Measurements from ENCODE around the gene C16orf92. TPM values are rescaled to one million over a fixed set of nuclear protein-coding genes. Genes with fewer than 3 reads are reported as not detected.

The C16orf92 gene
- total RNA-seq, 1 donor from 2014 or later: not detected

DNA sequence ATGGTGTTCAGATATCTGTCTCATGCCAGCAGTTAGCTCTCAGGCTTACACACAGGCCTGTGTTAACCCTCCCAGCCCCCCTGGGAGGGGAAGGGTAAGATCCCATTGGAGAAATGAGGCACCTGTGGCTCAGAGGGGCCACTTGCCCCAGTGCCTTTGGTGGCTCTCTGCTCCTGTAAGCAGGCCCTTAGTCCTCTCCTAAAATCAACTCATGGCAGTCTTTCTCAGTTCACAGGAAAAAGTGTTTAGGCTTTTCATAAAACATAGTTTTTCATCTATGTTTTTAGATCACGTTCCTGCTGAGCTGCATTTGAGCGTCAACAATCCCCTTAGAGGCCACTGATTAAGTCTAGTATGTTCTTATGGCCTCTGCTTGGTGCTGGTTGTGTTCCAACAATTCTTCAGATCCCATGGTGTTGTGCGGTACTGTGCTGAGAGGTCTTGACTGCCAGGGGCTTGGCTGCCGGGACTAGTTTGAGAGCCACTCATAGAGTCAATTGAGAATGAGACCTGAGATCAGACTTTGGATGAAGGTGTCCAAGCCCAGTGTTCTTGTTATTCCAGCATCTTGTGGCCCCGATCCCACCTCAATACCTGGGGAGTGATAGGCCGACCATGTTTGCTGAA lies 38.7 kb upstream of the C16orf92 start:
- peaks cover 62% of the 10 kb centered on the region for H3K36me3 Mint-ChIP-seq (ENCODE audit: low read depth)
- intact Hi-C loops (cut with micrococcal nuclease): no loop called here
- H3K9me3 Mint-ChIP-seq: no peaks in the 10 kb centered on the region
- no peak overlapping the region for H3K27ac Mint-ChIP-seq
- no peak for DNase-seq (ENCODE audit: low spot score)
- no peaks in the 10 kb centered on the region for H3K27me3 Mint-ChIP-seq (ENCODE audit: insufficient read depth)
- no peaks in the 10 kb centered on the region for H3K4me1 Mint-ChIP-seq (ENCODE audit: low read depth)
- no peak overlapping the region for H3K4me3 Mint-ChIP-seq

DNA sequence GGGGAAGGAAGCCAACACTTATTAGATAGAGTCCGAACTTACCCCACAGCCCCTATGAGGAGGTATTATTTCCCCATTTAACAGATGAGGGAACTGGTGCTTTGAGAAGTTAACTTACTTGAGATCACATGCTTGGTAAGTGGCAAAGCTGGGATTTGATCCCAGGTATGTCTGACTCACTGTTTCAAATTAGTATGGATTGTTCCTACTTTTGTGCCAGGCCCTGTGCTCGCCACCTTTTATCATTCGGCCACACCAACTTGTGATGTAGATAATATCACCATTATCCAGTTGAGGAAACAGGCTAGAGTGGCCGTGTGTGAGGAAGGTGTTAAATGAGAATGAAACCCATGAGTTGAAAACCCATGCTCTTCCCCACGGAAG lies 38.2 kb upstream of the C16orf92 start:
- intact Hi-C loops (cut with micrococcal nuclease): no loop called here
- Mint-ChIP-seq H3K36me3 (ENCODE audit: low read depth) (peaks cover 62% of the 10 kb centered on the region), H3K27me3 (ENCODE audit: insufficient read depth) (no peaks in the 10 kb centered on the region), H3K4me3 (no peak overlapping the region), H3K4me1 (ENCODE audit: low read depth) (no peaks in the 10 kb centered on the region), H3K9me3 (no peaks in the 10 kb centered on the region), H3K27ac (no peak overlapping the region)
- DNase-seq (ENCODE audit: low spot score): no peak

DNA sequence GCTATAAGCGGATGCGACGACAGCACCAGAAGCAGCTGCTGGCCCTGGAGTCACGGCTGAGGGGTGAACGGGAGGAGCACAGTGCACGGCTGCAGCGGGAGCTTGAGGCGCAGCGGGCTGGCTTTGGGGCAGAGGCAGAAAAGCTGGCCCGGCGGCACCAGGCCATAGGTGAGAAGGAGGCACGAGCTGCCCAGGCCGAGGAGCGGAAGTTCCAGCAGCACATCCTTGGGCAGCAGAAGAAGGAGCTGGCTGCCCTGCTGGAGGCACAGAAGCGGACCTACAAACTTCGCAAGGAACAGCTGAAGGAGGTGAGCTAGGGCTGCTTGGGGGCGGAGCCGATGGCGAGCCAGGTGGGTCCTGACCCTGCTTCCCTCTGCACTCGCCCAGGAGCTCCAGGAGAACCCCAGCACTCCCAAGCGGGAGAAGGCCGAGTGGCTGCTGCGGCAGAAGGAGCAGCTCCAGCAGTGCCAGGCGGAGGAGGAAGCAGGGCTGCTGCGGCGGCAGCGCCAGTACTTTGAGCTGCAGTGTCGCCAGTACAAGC lies 37.7 kb upstream of the C16orf92 start:
- Mint-ChIP-seq H3K9me3 (no peaks in the 10 kb centered on the region), H3K4me3 (no peak overlapping the region), H3K36me3 (ENCODE audit: low read depth) (peaks cover 61% of the 10 kb centered on the region), H3K27me3 (ENCODE audit: insufficient read depth) (no peaks in the 10 kb centered on the region), H3K4me1 (ENCODE audit: low read depth) (no peaks in the 10 kb centered on the region), H3K27ac (no peak overlapping the region)
- intact Hi-C loops (cut with micrococcal nuclease): no loop called here
- no peak for DNase-seq (ENCODE audit: low spot score)

DNA sequence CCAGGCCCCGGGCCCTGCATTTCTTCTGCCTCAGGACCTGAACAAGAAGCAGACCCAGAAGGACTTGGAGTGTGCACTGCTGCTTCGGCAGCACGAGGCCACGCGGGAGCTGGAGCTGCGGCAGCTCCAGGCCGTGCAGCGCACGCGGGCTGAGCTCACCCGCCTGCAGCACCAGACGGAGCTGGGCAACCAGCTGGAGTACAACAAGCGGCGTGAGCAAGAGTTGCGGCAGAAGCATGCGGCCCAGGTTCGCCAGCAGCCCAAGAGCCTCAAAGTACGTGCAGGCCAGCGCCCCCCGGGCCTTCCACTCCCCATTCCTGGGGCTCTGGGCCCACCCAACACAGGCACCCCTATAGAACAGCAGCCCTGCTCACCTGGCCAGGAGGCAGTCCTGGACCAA lies 36.8 kb upstream of the C16orf92 start:
- Mint-ChIP-seq H3K4me1 (ENCODE audit: low read depth) (no peaks in the 10 kb centered on the region), H3K9me3 (no peaks in the 10 kb centered on the region), H3K27me3 (ENCODE audit: insufficient read depth) (no peaks in the 10 kb centered on the region), H3K4me3 (no peak overlapping the region), H3K36me3 (ENCODE audit: low read depth) (peaks cover 61% of the 10 kb centered on the region), H3K27ac (no peak overlapping the region)
- intact Hi-C loops (cut with micrococcal nuclease): no loop called here
- DNase-seq (ENCODE audit: low spot score): no peak

DNA sequence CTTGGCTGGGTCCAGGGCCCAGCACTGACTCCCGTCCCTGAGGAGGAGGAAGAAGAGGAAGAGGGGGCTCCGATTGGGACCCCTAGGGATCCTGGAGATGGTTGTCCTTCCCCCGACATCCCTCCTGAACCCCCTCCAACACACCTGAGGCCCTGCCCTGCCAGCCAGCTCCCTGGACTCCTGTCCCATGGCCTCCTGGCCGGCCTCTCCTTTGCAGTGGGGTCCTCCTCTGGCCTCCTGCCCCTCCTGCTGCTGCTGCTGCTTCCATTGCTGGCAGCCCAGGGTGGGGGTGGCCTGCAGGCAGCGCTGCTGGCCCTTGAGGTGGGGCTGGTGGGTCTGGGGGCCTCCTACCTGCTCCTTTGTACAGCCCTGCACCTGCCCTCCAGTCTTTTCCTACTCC lies 36.1 kb upstream of the C16orf92 start:
- Mint-ChIP-seq H3K27ac (no peak overlapping the region), H3K4me1 (ENCODE audit: low read depth) (no peaks in the 10 kb centered on the region), H3K27me3 (ENCODE audit: insufficient read depth) (no peaks in the 10 kb centered on the region), H3K4me3 (no peak overlapping the region), H3K36me3 (ENCODE audit: low read depth) (peaks cover 60% of the 10 kb centered on the region), H3K9me3 (no peaks in the 10 kb centered on the region)
- no peak for DNase-seq (ENCODE audit: low spot score)
- intact Hi-C loops (cut with micrococcal nuclease): no loop called here

DNA sequence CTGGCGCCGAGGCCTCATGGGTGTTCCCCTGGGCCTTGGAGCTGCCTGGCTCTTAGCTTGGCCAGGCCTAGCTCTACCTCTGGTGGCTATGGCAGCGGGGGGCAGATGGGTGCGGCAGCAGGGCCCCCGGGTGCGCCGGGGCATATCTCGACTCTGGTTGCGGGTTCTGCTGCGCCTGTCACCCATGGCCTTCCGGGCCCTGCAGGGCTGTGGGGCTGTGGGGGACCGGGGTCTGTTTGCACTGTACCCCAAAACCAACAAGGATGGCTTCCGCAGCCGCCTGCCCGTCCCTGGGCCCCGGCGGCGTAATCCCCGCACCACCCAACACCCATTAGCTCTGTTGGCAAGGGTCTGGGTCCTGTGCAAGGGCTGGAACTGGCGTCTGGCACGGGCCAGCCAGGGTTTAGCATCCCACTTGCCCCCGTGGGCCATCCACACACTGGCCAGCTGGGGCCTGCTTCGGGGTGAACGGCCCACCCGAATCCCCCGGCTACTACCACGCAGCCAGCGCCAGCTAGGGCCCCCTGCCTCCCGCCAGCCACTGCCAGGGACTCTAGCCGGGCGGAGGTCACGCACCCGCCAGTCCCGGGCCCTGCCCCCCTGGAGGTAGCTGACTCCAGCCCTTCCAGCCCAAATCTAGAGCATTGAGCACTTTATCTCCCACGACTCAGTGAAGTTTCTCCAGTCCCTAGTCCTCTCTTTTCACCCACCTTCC lies 35.5 kb upstream of the C16orf92 start:
- H3K27ac Mint-ChIP-seq: no peak overlapping the region
- no peak for DNase-seq (ENCODE audit: low spot score)
- no peaks in the 10 kb centered on the region for H3K4me1 Mint-ChIP-seq (ENCODE audit: low read depth)
- no peaks in the 10 kb centered on the region for H3K9me3 Mint-ChIP-seq
- intact Hi-C loops (cut with micrococcal nuclease): no loop called here
- H3K27me3 Mint-ChIP-seq (ENCODE audit: insufficient read depth): no peaks in the 10 kb centered on the region
- peaks cover 57% of the 10 kb centered on the region for H3K36me3 Mint-ChIP-seq (ENCODE audit: low read depth)
- no peak overlapping the region for H3K4me3 Mint-ChIP-seq

DNA sequence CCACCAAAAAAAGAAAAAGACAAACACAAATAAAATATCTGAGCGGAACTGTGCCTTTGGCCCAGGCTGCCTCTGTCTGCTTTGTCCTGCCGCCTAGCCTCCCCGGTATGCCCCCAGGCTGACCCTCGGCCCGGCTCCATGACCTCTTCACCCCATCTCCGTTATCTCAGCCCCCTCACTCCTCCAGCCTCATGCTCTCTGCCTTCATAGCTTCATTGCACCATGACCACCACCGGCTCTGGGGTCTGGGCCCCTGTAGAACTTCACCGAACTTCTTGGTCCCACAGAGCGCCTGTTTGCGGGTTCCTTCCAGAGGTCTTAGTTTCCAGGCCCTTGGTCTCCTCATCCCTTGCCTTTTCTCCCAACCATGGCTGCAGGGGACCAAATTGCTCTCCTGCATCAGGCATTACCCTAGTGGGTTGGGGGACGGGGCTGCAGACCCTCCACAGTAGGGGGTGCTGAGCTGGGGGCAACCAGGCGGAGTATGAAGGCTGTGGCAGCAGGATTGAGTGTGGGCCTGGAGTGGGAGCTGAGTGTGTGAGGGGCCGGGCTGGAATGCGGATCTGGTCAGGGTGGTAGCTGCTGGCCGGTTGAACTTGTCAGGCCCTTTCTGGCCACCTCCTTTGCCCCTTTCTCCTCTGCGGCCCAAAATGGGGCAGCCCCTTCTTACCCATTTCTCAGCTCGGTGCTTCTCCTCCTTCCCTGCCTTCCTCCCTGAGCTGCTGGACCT lies 34.5 kb upstream of the C16orf92 start:
- no peaks in the 10 kb centered on the region for H3K4me1 Mint-ChIP-seq (ENCODE audit: low read depth)
- H3K36me3 Mint-ChIP-seq (ENCODE audit: low read depth): peaks cover 52% of the 10 kb centered on the region
- no peaks in the 10 kb centered on the region for H3K27me3 Mint-ChIP-seq (ENCODE audit: insufficient read depth)
- H3K4me3 Mint-ChIP-seq: no peak overlapping the region
- H3K9me3 Mint-ChIP-seq: no peaks in the 10 kb centered on the region
- intact Hi-C loops (cut with micrococcal nuclease): no loop called here
- H3K27ac Mint-ChIP-seq: no peak overlapping the region
- no peak for DNase-seq (ENCODE audit: low spot score)

DNA sequence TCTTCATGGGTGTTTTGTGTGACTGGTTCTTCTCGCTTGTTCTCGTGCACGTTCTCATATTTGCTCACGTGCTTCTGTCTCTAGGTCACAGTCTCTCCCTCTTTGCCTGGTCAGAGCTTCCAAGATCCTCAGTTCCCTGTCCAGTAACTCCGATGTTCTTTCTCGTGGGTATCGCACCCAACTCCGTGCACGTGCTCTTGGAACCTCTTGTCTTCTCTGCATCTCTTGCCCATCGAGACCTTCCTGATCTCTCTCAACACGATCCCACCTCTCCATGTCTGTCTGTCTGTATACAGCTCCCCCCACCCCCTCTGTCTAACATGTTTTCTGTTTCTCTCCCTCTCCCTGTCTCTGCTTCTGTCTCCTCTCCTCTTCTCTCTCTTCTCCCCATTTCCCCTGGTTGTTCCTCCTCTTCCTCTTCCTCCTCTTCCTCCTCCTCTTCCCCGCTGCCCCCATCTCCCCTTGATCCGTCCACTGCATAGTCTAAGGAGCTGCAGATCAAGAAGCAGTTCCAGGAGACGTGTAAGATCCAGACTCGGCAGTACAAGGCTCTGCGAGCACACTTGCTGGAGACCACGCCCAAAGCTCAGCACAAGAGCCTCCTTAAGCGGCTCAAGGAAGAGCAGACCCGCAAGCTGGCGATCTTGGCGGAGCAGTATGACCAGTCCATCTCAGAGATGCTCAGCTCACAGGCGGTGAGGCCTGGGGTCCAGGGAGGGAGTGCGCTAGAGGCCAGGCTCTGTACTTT lies 33.7 kb upstream of the C16orf92 start:
- Mint-ChIP-seq H3K27ac (no peak overlapping the region), H3K4me1 (ENCODE audit: low read depth) (peaks cover 6% of the 10 kb centered on the region), H3K27me3 (ENCODE audit: insufficient read depth) (no peaks in the 10 kb centered on the region), H3K4me3 (no peak overlapping the region), H3K36me3 (ENCODE audit: low read depth) (peaks cover 50% of the 10 kb centered on the region), H3K9me3 (no peaks in the 10 kb centered on the region)
- no peak for DNase-seq (ENCODE audit: low spot score)
- intact Hi-C loops (cut with micrococcal nuclease): no loop called here

DNA sequence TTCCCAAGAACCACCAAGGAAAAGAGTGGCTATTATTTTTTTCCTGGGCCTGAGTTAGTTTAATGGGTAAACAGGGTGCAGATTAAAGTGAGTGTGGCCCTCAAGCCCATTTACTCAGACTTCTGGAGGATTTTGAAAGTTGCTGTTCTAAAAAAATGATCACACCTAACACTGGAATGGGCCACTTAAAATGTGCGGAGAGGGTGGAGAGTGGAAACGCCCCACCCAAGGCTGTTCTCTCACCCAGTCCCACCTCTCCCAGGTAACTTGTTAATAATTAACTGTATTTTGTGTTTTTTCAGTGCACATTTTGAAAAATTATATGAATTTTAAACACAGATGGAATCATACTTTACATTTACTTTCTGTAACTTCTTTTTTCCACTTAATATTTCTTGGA lies 33.0 kb upstream of the C16orf92 start:
- Mint-ChIP-seq H3K4me3 (no peak overlapping the region), H3K27me3 (ENCODE audit: insufficient read depth) (no peaks in the 10 kb centered on the region), H3K27ac (no peak overlapping the region)

DNA sequence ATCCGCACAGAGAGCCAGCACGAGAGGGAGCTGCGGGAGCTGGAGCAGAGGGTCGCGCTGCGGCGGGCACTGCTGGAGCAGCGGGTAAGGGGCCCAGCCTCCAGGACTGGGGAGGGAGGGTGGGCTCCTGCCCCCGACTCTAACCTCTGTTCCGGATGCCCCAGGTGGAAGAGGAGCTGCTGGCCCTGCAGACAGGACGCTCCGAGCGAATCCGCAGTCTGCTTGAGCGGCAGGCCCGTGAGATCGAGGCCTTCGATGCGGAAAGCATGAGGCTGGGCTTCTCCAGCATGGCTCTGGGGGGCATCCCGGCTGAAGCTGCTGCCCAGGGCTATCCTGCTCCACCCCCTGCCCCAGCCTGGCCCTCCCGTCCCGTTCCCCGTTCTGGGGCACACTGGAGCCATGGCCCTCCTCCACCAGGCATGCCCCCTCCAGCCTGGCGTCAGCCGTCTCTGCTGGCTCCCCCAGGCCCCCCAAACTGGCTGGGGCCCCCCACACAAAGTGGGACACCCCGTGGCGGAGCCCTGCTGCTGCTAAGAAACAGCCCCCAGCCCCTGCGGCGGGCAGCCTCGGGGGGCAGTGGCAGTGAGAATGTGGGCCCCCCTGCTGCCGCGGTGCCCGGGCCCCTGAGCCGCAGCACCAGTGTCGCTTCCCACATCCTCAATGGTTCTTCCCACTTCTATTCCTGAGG lies 32.0 kb upstream of the C16orf92 start:
- Mint-ChIP-seq H3K4me3 (no peak overlapping the region), H3K27me3 (ENCODE audit: insufficient read depth) (no peaks in the 10 kb centered on the region)

More for the DNA sequence above, 33.0 kb upstream of the C16orf92 start:
- no peak for DNase-seq (ENCODE audit: low spot score)
- intact Hi-C loops (cut with micrococcal nuclease): loop anchor here (10.0 kb wide), 1 partner anchor 385 kb away; the partner anchor contains the start of genes MYL11 and TBC1D10B
- peaks cover 50% of the 10 kb centered on the region for H3K36me3 Mint-ChIP-seq (ENCODE audit: low read depth)
- peaks cover 13% of the 10 kb centered on the region for H3K4me1 Mint-ChIP-seq (ENCODE audit: low read depth)
- no peaks in the 10 kb centered on the region for H3K9me3 Mint-ChIP-seq

DNA sequence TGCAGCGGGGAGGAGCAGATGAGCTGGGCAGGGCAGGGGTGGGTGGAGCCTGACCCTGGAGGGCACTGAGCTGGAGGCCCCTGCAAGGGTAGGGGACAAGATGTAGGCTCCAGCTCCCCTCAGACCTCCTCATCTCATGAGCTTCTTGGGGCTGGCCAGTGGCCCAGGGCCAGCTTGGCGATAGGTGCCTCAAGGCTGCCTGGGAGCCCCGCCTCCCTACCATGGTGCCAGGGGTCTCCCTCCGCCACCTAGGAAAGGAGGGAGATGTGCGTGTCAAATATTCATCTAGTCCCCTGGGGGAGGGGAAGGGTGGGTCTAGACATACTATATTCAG lies 31.5 kb upstream of the C16orf92 start:
- Mint-ChIP-seq H3K4me1 (ENCODE audit: low read depth) (peaks cover 15% of the 10 kb centered on the region), H3K27me3 (ENCODE audit: insufficient read depth) (no peaks in the 10 kb centered on the region), H3K4me3 (no peak overlapping the region), H3K27ac (no peak overlapping the region), H3K36me3 (ENCODE audit: low read depth) (peaks cover 48% of the 10 kb centered on the region), H3K9me3 (no peaks in the 10 kb centered on the region)
- intact Hi-C loops (cut with micrococcal nuclease): loop anchor here (10.0 kb wide), 1 partner anchor 383 kb away; the partner anchor contains the start of genes MYL11 and TBC1D10B
- no peak for DNase-seq (ENCODE audit: low spot score)

More for the DNA sequence above, 32.0 kb upstream of the C16orf92 start:
- intact Hi-C loops (cut with micrococcal nuclease): loop anchor here (10.0 kb wide), 1 partner anchor 384 kb away; the partner anchor contains the start of genes MYL11 and TBC1D10B
- H3K36me3 Mint-ChIP-seq (ENCODE audit: low read depth): peaks cover 46% of the 10 kb centered on the region
- no peak for DNase-seq (ENCODE audit: low spot score)
- peaks cover 13% of the 10 kb centered on the region for H3K4me1 Mint-ChIP-seq (ENCODE audit: low read depth)
- H3K27ac Mint-ChIP-seq: no peak overlapping the region
- no peaks in the 10 kb centered on the region for H3K9me3 Mint-ChIP-seq

DNA sequence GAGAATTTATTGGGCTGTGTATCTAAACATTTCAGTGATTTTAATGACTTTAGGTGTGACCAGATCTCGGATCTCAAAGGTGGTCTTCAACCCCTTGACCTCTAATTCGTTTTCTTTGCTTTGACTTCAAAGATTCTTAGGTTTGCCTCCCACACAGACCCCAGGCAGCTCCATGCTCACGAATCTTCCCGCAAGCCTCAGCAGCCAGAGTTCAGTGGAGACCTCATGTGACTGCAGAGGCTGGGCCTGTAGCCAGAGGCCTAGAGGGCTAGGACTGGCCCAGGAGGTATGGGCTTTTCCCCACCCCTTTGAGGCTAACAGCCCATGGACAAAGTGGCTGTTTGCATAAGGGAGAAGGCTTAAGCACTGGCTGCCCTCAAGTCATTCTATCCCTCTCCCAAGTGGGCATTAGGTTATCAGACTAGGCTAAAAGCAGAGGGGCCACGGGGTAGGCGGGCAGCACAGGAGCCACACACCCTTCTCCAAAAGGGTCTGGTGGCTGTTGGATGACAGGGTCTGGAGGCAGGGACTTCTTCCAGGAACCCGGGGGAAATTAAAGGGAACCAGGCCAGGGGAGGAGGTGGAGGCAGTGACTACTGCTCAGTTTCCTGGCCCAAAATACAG lies 30.5 kb upstream of the C16orf92 start:
- peaks cover 21% of the 10 kb centered on the region for H3K4me1 Mint-ChIP-seq (ENCODE audit: low read depth)
- H3K4me3 Mint-ChIP-seq: no peak overlapping the region
- H3K9me3 Mint-ChIP-seq: no peaks in the 10 kb centered on the region
- H3K27me3 Mint-ChIP-seq (ENCODE audit: insufficient read depth): no peaks in the 10 kb centered on the region
- no peak overlapping the region for H3K27ac Mint-ChIP-seq
- intact Hi-C loops (cut with micrococcal nuclease): loop anchor here (10.0 kb wide), 1 partner anchor 382 kb away; the partner anchor contains the start of genes MYL11 and TBC1D10B
- H3K36me3 Mint-ChIP-seq (ENCODE audit: low read depth): peaks cover 51% of the 10 kb centered on the region
- no peak for DNase-seq (ENCODE audit: low spot score)
